Femur (tissue), 1 donor: ENCODE data around the gene OR2S2.
"Not testable (repeated sequence)": the region's sequence is repeated elsewhere in the genome, so short reads cannot be mapped to it uniquely, and the experiment has no call there.

Experiments
- DNase-seq: peaks from one replicate; pipeline ENCODE4 v3.0.0-alpha.2; 2017

The OR2S2 gene, protein sequence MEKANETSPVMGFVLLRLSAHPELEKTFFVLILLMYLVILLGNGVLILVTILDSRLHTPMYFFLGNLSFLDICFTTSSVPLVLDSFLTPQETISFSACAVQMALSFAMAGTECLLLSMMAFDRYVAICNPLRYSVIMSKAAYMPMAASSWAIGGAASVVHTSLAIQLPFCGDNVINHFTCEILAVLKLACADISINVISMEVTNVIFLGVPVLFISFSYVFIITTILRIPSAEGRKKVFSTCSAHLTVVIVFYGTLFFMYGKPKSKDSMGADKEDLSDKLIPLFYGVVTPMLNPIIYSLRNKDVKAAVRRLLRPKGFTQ

DNA sequence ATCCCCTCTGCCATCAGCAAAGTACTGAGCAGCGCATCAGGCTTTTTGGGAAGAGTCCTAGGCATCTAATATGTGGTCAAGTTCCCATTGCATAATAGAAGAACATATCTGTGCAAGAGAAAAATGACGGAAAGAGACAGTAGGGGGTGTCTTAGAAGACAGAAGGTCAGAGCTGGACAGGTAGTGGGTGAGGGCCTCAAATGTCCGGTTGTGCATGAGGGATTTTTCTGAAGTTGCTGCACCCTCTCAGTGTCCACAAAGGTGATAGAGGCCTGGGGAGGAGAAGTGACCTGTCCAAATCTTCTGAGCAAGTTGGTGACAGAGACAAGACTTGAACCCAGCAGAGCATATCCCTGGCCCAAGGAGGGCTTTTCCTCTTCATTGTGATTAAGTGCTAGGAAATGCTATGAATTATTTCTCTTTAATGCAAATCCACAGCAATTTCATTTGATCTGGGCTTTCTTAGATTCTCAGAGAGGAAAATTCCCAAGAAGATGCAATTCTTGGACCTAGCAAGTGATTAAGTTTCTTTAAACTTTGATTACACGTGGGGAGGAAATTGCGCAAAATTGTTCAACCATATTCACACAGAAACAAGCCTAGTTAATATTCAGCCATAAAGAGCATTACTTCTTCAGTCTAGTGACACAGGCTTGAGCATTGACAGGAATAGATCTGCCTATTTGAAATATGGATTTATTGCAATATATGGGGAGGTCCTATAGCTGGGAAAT, at the start of gene OR2S2:
OR2S2 (minus strand) TSS at position 51 of the 734 bp plus-strand sequence. CDS start 56 bp downstream, outside the sequence.
- no peak for DNase-seq

DNA sequence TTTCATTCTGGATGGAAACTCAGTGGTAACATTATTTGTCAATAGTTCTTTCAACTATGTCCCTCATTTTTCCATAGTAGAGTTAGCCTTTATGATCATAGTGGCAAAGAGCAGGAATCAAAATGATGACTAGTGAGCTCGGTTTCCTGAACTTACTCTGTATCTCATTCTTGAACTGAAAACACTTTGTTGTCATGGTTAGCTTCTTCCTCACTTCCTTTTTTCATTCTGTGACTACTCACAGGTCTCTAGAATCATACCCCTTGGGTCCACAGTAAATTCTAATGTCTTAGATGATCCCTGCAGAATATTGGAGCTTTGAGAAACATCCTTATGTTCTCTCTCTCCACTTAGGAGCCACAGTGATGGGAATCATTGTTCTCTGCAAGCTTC, 49.4 kb upstream of the OR2S2 start:
- DNase-seq: no peak

DNA sequence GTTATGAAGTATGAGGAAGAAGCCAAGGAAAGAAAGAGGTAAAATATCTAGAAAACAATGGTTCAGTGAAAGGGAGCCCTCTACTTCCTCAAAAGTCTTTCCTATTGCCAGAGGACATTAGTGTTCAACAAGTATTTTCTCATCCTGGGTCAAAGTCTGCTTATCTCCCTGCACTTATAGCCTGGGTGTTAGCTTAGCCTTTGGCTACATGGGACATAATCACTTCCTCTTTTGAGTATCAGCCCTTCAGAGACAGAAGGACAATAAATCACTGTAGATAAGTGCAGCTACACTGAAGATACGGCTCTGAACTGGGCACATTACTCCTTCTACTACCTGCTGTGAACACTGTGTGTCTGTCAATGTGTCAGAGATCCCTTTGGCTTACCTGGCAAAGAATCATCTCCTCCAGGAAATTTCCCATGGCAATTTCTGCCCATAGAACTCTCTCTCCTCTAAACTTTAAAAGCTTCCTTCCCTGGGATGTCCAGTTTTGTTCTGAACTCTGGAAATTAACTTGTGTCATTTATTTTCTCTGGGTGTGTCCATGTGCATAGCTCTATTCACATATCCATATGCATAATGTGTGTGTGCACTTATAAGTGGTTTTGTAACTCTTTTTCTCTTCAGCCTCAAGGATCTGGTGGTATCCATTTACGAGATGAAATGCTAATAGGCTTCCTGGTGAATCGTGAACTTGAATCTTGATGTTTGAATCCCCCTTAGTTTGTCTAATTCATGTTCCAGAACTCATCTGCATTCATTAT, 48.8 kb upstream of the OR2S2 start:
- DNase-seq: no peak

DNA sequence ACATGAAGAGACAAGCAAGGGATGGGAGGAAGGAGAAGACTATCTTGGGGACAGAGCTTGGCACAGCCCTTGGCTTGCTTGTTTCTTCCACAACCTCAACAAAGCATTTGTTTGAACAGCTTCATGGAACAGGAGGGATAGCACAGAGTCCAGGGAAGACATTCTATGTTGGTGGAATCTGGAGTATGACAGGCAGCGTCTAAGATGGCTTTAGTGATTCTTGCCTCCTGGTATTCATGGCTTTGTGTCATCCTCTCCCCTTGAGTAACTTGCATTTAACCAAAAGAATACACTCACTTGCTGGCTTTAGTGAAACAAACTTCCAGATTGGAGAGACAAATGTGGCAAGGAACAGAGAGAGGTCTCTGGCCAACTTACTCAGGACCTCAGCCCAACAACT, 47.9 kb upstream of the OR2S2 start:
- no peak for DNase-seq

DNA sequence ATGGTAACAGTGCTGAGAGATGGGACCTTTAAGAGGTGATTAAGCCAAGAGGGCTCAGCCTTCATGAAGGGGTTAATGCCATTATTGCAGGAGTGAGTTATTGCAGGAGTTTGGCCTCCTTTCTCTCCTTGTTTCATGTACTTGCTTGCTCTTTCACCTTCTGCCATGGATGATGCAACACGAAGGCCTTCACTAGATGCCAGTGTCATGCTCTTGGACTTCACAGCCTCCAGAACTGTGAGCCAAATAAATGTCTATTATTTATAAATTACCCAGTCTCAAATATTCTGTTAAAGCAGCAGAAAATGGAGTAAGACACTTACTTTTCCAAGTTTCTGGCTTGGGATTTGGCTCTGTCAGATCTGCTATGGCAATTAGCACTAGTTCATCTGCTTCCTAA, 40.4 kb upstream of the OR2S2 start:
- no peak for DNase-seq

DNA sequence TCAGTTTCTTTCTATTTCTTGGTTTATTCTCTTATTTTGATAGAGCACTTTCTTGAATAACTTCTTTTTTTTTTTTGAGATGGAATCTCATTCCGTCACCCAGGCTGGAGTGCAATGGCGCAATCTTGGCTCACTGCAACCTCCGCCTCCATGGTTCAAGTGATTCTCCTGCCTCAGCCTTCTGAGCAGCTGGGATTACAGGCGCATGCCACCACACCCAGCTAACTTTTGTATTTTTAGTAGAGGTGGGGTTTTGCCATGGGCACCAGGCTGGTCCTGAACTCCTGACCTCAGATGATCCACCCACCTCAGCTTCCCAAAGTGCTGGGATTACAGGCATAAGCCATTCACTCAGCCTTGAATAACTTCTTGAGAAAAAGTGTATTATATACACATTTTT, 39.1 kb upstream of the OR2S2 start:
- DNase-seq: not testable (repeated sequence)

DNA sequence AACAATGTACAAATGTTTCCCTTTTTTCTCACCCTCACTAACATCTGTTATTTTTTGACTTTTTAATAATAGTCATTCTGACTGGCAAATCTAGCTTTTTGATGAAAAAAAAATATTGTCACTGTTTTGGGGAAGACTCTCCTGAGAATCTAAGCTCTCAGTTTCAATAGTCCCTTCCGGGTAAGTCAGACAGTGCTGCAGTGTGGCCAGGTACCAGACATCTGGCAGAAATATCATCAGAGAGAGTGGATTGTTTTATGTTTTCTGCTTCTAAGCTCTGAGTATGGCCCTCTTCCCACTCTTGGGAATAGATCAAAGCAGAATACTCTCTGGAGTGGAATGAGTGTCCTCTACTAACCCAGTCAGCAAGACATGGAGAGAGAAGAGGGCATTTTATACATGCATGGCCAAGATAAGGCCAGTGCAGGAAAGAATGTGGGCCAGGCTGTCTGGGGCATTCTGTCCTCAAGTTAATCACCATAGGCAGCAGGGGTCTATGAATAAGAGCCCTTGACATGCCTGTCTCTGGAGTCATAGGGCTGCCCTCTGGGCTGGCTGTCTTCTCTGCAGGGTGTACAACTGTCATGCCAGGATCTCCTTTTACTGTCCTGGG, 38.5 kb upstream of the OR2S2 start:
- DNase-seq: peak; percentile 32

DNA sequence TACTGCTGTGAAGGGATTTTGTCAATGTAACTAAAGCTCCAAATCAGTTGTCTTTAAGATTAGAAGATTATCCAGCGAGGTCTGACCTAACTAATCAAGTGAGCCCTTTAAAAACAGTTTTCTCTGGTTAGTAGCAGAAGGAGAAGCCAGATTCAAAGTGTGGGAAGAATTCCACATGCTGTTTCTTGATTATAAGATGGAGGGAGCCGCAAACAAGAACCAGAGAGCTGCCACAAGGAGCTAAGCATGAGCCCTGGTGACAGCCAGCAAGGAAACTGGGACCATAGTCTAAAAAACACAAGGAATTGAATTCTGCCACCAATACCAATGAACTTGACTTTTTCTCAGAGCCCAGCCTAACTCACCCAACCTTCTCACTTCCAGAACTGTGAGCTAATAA, 37.0 kb upstream of the OR2S2 start:
- DNase-seq: no peak

DNA sequence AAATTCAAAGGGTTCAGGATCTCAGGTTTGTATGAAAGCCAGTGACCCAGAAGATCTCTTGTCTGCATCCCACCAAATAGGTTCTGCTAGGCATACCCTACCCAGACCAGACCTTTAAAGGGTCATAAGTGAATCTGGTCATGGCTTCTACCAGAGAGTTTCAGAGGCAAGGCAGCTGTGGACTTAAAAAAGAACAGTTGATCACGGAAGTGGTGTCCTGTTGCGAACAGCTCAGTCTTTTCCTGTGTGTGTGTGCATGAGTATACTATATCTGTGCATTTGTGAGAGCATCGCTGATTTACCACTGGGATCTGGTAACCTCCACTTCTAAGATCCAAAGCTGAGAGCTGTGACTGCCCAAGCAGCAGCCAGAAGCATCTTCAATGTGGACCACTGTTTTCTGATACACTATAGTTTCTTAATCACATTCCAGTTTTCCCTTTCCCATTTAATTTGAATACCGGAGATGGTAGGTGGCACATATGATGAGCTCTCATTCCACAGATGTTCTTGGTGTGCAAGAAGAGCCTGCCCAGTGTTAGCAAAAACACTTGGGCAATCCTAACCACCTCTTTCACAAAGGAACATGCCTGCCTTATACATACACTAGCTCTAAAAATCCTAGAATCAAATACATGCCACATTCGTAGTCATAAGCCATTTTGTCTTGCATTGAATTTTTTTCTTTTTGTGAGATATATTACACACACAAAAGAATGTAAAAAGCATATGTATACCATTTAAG, 36.2 kb upstream of the OR2S2 start:
- no peak for DNase-seq

DNA sequence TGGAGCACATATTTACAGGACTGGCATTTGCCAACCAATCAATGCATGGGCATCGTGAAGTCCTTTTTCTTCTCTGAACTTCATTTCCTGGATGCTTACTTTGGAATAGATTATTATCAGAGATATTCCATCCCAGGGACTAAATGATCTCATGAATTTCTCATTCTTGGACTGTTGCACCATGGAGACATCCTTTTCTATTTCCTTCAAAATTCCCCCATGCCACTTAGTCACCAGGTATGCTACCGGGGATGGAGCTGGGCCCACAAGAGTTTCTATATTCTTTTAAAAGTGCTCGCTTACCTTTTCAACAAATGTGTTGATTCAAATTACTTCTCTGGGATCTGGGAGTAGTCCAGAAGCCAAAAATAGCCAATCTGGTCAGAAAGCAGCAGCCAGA, 35.2 kb upstream of the OR2S2 start:
- not testable (repeated sequence) for DNase-seq

DNA sequence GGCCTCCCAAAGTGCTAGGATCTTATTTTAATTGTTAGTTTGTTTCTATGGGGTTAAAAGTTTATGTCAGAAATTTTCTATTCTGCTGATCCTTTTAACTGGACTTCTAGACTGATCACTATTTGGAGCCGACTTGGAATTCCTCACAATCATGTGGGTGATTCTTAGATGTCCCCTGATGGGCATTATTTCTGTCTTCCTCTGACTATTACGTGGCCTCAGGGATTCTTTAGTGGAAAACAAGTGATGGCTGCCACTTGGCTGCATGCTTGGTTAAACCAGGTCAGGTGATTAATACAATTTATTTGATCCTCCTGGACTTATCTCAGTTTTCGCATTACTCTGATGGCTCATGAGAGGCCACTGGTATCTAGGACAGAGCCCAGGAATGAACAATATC, 32.2 kb upstream of the OR2S2 start:
- no peak for DNase-seq

DNA sequence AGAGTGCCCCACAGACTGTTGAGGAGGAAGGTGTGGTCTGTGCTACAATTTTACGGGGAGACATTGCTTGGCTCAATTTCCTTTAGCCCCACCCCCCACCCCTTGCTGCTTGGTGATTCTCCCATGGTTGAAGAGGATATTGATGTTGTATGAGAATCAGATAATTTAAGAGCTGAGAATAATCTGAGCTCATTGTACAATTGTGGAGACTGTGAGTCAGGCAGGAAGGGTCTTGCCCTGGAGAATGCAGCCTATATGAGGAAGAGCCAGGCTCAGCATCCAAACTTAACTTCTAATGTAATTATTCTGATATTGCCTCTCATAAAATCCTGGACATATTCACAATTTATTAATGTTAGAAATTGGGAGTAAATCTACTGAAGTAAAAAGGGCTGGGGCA, 26.1 kb upstream of the OR2S2 start:
- no peak for DNase-seq

DNA sequence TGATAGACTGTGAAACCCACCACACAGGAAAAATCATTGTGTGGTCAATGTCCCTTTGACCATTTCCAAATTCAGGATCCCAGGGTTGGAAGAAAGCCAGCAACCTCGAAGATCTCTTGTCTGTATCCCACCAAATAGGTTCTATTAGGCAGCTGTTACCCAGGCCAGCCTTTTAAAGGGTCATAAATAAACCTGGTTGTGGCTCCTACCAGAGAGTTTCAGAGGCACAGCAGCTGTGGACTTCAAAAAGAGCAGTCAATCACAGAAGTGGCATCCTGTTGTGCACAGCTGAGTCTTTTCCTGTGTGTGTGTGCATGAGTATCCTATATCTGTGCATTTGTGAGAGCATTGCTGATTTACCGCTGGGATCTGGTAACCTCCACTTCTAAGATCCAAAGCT, 23.7 kb upstream of the OR2S2 start:
- DNase-seq: peak; percentile 34

DNA sequence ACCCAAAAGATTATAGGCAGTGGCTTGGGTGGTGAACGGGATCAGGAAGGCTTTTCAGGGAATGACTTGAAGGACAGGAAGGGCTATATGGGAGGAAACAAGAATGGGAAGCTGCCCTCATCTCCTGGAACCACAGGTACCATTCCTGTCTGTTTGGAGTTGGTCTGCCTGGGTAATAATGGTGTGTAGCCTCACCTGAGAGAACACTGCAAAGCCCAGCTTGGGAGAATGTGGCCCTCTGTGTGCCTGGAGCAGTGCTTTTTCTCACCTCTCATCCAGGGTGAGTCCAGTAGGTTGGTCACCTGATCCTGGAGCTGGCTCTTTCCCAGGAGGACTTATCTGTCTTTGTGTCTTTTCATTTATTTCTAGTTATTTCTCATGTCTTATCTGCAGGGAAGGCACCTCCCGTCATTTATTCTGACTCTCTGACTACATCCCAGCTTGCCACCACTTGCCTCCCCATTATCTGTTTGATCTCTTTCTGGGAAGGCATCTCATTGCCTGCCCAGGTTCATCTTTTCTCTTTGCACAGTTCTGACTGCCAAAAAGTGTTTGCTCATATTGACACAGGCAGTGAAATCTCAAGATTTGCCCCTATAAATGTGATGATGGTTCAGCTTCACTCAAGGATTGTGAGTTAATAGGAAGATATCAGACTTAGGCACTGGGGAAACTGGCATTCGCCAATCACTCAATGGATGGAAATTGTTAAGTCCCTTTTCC, 22.5 kb upstream of the OR2S2 start:
- DNase-seq: no peak

DNA sequence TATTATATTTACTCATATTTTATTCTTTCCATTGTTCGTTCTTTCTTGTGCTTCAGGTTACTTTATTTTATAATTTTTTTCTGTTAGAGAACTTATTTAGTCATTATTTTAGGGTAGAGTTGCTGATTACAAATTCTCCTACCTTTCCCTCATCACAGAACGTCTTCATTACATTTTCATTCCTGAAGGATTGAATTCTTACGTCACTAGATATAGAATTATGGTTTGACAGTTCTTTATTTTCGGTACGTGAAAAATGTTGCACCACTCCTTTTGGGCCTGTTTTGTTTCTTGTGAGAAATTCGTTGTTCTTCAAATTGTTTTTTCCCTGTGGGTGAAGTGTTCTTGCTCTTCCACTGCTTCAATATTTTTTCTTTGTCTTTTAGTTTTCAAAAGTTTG, 20.8 kb upstream of the OR2S2 start:
- DNase-seq: no peak

DNA sequence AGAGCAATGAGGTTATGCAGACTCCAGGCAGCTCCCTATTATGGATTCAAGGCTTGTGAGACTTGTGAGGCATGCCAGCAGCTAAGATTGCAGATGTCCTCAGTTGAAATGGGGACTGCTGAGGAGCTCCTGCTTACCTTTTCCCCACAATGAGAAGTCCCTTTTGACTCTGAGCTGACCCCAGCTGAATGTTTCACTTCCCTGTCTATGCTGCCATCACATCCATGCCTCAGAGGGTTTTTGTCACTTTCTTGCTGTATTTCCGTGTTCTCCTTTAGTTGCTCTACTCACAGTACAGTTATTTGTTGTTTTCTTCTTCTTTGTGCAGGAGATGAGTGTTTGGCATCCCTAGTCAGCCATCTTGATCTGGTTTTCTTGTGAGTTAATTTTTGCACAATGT, 18.8 kb upstream of the OR2S2 start:
- DNase-seq: no peak

DNA sequence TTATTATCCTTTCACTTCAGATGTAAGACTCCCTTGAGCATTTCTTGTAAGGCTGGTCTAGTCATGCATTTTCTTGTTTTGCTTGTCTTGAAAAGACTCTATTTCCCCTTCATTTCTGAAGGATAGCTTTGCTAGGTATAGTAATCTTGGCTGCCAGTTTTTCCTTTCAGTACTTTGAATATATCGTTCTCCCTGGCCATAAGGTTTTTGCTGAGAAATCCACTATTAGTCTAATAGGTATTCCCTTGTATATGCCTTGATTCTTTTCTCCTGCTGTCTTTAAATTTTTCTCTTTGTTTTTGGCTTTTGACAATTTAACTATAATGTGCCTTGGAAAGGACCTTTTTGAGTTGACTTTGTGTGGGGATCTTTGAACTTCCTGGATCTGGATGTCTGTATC, 16.8 kb upstream of the OR2S2 start:
- DNase-seq: no peak

DNA sequence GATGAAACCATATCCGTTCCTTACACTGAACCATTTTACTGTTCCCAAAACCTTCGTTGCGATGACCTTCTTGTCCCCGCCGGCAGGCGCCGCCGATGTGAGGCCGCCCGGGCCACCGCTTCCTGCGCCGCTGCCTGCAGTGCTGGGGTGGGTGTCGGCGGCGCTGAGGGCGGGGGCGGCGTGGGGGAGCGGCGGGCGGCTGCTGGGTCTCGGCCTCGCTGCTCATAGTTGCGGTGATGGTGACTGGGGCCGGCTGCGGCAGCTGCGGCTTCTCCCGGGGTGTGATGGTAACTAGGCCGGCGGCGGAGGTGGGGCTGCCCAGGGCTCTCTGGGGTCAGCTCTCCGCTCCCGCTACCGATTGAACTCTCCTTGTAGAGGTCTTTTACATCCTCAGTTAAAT, 14.1 kb upstream of the OR2S2 start:
- peak; percentile 47 for DNase-seq

DNA sequence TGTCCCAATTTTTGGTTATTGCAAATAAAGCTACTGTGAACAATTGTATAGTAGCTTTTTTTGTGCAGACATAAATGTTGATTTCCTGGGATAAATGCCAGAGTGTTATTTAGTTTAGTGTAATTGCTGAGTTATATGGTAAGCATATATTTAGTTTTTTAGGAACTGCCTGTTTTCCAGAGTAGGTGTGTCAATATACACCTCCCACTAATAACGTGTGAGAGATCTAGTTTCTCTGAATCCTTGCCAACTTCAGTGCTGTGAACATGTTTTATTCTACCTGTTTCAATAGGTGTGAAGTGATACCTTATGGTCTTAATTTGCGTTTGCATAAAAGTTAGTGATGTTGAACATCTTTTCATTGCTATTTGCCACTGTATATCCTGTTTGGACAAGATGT, 9.1 kb upstream of the OR2S2 start:
- DNase-seq: no peak

DNA sequence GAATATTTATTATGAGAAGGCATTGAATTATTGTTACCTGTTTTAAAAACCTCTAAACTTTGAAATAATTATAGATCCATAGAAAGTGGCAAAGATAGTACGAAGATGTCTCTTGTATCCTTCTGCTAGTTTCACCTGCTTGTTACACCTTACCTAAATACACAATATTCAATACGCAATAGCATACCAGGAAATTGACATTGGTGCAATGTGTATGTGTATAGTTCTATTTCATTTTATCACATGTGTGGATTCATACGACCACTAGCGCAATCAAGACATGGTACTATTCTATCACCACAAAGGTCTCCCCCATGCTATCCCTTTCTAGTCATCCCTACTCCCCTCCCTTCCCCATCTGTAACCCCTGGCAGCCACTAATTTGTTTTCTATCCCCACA, 8.5 kb upstream of the OR2S2 start:
- DNase-seq: no peak

DNA sequence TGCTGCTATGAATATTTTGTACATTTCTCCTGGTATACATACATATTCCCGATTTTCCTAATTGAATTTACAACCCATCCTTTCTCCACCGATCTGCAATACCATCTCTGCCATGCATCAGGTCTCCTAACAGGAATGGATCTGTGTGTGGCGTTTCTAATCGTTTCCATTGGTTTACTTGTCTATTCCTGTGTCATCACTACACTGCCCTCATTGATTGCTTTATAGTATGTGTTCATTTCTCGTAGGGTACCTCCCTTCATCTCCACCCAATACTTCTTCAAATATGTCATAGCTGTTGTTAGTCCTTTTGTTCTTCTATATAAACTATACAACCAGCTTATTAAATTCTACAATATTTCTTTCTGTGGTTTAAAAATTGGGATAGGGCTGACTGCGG, 7.1 kb upstream of the OR2S2 start:
- no peak for DNase-seq
